ENCODE measurements around the gene CALHM6. TPM values are rescaled to one million over a fixed set of nuclear protein-coding genes. Genes with fewer than 3 reads are reported as not detected.

The CALHM6 gene
- total and polyA plus RNA-seq, 2 of the 8 experiments (the other 6 are each of a cell fraction or from before 2014, with no cell fraction given): 0.93 to 1.8 TPM

DNA sequence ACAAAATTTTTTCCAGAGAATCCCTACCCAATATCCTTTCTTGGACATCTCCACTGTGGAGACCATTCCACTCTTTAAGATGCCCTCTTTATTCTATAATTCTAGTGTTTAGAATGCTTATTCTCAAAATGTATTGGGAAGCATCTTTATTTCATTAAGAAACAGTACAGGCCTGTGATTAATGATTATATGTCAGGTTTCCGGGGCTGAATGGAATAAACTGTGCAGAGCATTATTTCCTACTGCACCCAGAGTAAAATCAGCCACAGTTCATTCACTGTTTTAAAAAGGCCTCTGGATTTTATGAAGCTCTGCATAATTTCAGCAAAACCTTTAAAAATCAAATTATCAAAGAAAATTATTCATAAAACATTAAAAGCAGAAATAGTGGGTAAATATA, 47.8 kb upstream of the CALHM6 start:
- Histone ChIP-seq H3K27me3 (replicated peaks in 1 of 4; ENCODE audit: control insufficient read depth in 3 of 4, extremely low read depth in 1 of 4, insufficient read depth in 3 of 4, low read length in 3 of 4) (no peaks in the 10 kb centered on the region), H3K4ac (replicated peaks; ENCODE audit: insufficient read length, low read depth, low read length) (no peak overlapping the region), H3K79me2 (ENCODE audit: control insufficient read depth in 1 of 2, insufficient read depth in 2 of 2, low read length in 2 of 2) (peaks cover 0 to 57% of the 10 kb centered on the region in 2 experiments; a peak in 2 of 4 replicates), H2BK12ac (ENCODE audit: low read depth, low read length) (no peak overlapping the region), H3K36me3 (ENCODE audit: control insufficient read depth in 2 of 4, insufficient read depth in 4 of 4, low read length in 3 of 4) (peaks cover 0 to 7% (median 0%) of the 10 kb centered on the region in 4 experiments; a peak in 2 of 8 replicates), H3K79me1 (ENCODE audit: low read depth, low read length) (peaks cover 5% of the 10 kb centered on the region), H3K27ac (ENCODE audit: low read depth, low read length) (no peak overlapping the region), H2AK5ac (ENCODE audit: low read depth, low read length) (no peak overlapping the region), H2BK20ac (ENCODE audit: low read length) (no peak overlapping the region), H3K23me2 (ENCODE audit: low read depth, low read length) (no peaks in the 10 kb centered on the region), H3K23ac (ENCODE audit: insufficient read length) (no peak overlapping the region), H3K9ac (replicated peaks in 1 of 4; ENCODE audit: extremely low read depth in 1 of 4, low read depth in 3 of 4, low read length in 3 of 4) (no peak overlapping the region), H3K4me3 (ENCODE audit: extremely low read depth in 1 of 4, insufficient read depth in 2 of 4, low read depth in 3 of 4, low read length in 4 of 4) (no peak overlapping the region), H3K4me2 (ENCODE audit: insufficient read depth in 1 of 2, low read depth in 2 of 2, low read length in 2 of 2) (no peak overlapping the region), H3K14ac (ENCODE audit: insufficient read length) (no peak overlapping the region), H2BK5ac (ENCODE audit: low read depth, low read length) (no peak overlapping the region), H2AFZ (ENCODE audit: low read length) (no peak overlapping the region), H3K9me3 (ENCODE audit: insufficient read depth in 2 of 2, low read depth in 1 of 2, low read length in 1 of 2) (no peaks in the 10 kb centered on the region), H3K4me1 (replicated peaks in 1 of 4; ENCODE audit: control insufficient read depth in 3 of 4, insufficient read depth in 4 of 4, low read length in 3 of 4) (peaks cover 2 to 4% (median 2%) of the 10 kb centered on the region in 4 experiments; a peak in 3 of 7 replicates), H2BK120ac (replicated peaks; ENCODE audit: low read depth, low read length) (no peak overlapping the region), H4K20me1 (replicated peaks in 1 of 2; ENCODE audit: control insufficient read depth in 1 of 2, insufficient read depth in 2 of 2, low read length in 2 of 2) (no peaks in the 10 kb centered on the region), H2BK15ac (ENCODE audit: low read length) (no peak overlapping the region), H4K91ac (replicated peaks; ENCODE audit: insufficient read length, low read length) (no peak overlapping the region), H4K5ac (ENCODE audit: insufficient read length, low read depth, low read length) (no peak overlapping the region), H3K18ac (ENCODE audit: extremely low read depth, low read length) (no peak overlapping the region), H4K8ac (ENCODE audit: extremely low read depth, insufficient read depth, low read length) (no peak overlapping the region), H3K56ac (replicated peaks; ENCODE audit: insufficient read length, low read depth, low read length) (no peak overlapping the region)
- FAIRE-seq: no peak
- no peak for DNase-seq (ENCODE audit: low read depth in 1 of 2, low spot score in 2 of 2)
- WGBS, 2 experiments (ENCODE audit: extremely low coverage in 1 of 2, insufficient coverage in 1 of 2, insufficient read length in 1 of 2, insufficient replicate concordance in 2 of 2, low coverage in 1 of 2, low lambda C conversion rate in 2 of 2, missing lambda C conversion rate in 1 of 2): 90% methylated on average over 1 of the region's 1 CpG; no CpG with 5 or more reads in 1 of the 2 experiments
- ChIA-PET POLR2A (ENCODE audit: partially characterized antibody) (no interaction called here), CTCF (ENCODE audit: partially characterized antibody) (interaction anchor here (0.9 to 1.3 kb wide), 5 partner anchors 13 to 126 kb away, joined by 3 read pairs; no protein-coding TSS in a partner anchor)

Data from H1 (cell line).